Stimulated activated CD8-positive, alpha-beta memory T cell treated with anti-CD3 and anti-CD28 coated beads, Interleukin-4, amount 100 ng/mL, for 1 hour (primary cell): ENCODE measurements around the gene SH2D6.

Experiments used
- DNase-seq, 2 donors: peaks; one replicate each; pipeline ENCODE4 v3.0.0-alpha.2; 2020; ENCODE audit warnings: low read depth in 2 of 2, low spot score in 1 of 2

SH2D6 gene

DNA sequence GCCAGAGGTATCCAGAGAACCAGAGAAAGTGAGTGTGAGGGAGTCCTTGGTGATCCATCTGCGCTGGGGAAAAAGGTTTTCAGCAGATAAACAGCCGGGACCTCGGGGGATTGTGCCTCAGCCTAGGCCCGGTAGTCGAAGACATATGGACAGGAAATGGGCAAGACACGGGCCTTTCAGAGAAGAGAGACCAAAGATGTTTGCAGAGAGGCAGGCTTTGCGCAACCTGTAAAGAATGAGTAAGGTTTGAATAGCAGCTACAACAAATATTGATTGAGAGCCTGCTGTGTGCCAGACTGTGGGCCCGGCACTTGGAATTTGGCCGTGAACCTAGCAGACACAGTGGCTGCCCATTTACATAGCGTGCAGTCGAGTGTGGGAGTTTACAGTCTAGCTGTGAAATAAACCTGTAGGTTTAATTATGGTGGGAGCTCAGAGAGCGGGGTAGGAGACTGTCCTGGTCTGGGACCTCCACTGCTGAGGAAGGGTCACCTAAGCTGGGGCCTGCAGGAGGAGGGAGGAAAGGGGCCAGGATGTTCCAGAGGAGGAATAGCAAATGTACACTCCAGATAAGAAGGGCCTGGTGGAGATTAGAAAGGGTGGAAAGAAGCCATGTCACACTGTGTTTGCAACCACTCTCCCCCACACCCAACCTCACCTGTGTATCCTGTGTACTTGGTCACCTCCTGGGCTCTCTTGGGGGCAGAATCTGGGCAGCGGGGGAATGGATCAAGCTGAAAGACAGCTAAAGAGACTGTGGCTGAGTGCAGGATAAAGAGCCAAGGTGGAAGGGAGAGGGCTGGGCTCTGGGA, 3.0 kb downstream of the SH2D6 start:
- DNase-seq = no peak

DNA sequence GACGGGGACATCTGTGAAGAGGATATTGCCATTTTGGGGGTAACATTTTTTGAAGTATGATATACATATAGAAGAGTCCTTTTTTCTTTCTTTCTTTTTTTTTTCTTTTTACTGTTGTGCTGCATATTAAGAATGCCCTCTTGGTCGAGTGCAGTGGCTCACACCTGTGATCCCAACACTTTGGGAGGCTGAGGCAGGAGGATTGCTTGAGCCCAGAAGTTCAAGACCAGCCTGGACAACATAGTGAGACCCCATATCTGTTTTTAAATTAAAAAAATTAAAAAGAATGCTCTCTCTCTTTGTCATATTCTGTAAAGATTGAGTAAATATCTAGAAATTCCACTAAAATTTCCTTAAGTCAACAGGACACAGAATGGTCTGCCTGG, 3.6 kb downstream of the SH2D6 start:
- DNase-seq = no peak

DNA sequence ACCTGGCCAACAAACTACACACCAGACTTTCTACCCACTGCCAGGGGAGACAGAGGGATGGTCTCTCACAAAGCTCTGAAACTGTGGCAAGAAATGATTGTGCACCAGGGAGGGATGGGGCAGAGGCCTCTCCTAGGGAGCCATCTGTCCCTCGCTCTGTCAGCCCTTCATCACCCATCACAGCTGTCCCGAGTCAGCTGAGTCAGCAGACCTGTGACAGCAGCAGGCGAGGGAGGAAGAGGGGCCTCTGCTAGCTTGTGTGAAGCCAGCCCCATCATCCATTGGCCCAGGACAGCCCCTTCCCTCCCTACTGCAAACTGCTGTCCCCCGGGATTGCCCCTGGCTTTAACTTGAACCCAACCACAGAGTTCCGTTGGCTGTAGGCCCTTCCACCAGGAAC, 5.0 kb downstream of the SH2D6 start:
- DNase-seq = no peak

DNA sequence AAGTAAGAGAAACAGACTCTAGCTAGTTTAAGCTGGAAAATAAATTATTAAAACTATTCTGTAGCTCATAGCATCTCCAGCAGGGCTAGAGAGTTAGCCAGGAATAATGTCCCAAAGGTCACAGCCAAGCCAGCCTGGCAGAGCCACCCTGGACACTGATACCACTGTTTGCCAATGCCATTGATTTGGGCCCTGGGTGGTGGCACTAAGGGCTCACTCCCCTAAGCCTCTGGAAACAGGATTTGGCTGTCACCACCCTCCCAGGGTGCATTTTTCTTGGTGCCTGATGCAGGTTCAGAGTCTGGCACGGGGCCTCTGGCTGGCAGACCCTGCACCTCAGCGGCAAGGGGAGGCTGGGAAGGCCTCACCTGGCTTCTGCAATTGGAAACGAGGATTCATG, 7.1 kb downstream of the SH2D6 start:
- DNase-seq = no peak

DNA sequence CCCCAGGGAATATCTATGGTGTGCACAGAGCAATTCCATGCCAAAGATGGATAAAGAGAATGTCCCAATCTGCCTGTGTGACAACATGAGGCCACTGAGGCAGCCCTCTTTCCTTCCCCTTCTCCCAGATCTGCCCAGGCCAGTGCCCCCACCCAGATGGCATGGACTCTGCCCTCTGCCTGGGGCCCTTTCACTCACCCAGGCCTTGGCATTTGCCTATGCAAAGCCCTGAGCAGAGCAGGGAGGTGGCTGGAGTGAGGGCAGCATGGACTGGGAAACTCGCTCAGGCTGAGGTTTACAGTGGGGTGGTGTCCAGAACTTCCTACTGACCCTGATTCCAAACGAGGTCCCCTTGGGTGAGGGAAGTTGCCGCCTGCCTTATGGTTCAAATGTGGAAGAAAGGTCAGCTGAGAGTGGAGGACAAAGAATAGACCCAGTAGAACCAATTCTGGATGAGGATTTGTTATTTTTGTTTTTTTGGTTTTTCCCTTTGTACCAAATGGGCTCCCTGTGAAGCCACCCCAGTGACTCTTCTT, 8.9 kb downstream of the SH2D6 start:
- DNase-seq = no peak

DNA sequence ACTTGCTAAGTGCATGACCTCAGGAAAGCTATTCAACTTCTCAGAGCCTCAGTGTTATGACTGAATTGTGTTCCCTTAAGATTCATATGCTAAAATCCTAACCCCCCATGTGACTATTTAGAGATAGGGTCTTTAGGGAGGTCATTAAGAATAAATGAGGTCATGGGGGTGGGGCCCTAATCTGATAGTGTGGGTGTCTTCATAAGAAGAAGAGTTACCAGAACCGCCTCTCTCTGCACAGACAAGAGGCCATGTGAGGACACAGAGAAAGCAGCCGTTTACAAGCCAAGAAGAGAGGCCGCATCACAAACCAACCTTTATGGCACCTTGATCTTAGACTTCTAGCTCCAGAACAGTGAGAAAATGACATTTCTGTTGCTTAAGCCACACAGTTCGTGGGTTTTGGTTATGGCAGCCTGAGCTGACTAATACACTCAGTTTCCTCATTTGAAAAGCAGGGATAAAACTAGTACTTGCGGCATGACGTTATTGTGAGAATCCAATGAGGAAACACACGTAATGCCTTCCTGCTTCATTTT, 9.9 kb downstream of the SH2D6 start:
- DNase-seq = no peak

DNA sequence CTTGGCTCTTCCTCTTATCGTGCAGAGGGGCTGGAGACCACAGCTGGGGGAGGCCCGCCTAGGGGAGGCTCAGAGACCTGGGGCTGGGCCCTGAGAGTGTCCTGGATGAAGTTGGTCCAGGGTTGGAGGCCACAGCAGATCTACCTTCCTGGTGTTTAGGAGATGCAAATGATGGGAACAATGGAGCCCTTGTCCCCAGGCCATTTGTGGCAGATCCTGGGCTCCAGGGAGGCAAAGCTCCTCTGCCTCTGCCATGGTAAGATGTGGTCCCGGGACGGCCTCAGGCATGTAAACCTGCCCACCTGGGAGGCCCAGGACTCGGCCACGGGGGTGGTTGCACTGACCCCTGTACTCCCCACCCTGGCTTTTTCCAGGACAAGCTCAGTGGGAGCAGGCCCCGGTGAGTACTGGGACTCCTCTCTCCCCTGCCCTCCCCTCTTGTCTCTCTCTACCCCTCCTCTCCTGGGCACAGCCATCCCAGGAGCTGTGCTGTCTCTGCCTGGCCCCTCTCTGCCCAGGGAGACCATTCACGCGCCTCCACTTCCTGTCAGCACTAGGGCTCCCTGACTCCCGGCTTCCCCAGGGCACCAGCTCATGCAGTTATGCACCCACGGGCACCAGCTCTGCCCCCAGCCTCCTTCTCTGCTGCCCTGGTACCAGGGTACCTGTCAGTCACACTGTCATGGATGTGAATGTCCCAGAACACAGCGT, 10.9 kb downstream of the SH2D6 start:
- DNase-seq = no peak

DNA sequence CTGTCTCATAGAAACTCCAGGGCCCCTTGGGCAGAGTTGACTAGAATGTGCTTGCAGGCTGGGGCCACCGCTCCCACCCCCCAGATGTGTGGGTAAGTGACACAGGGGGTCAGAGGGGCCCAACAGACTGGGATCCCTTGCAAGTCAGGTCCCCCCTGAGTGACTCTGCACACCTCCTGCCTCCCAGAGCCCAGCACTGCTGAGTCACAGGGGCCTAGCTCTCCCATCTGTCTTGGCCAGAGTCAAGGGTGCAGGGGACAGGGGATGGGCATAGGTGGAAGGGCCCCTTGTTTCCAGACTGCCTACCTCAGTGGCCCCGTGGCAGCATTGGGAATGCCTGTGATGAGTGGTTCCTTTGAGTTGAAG, 11.4 kb downstream of the SH2D6 start:
- DNase-seq = no peak

DNA sequence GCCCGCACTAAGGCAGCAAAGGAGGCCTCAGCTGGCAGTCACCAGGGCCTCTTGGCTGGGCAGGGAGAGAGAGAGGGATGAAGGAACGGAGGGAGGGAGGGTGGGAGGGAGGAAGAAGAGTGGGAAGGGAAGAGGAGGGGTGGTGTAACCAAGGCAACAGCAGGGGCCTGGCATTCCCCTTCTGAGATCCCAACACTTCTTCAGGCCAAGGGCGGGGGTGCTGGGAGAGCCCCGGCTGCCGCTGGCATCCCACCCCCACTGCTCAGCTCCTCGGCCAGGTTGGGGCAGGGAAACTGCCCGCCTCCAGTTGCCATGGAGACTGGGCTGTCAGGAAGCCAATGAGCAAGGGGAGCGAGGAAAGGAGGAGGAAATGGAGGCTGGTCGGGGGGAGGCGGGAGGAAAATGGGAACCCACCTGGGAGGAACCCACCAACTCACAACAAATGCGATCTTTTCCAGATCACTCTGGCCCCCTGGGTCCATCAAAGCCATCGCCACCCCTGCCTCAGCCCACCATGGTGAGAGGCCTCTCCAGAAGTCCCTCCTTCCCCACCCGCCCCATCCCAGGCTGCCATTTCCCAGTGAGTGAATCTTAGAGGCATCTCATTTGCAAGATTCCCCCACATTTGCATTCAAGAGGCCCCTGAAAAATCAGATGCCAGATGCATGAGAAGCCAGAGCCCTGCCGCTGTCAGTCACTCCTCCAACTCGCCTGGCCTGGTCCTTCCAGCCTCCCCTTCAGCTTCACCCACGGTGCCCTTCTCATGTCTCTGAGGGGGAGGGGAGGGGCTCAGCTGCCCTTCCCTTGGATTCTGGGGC, 12.4 kb downstream of the SH2D6 start:
- no peak for DNase-seq

DNA sequence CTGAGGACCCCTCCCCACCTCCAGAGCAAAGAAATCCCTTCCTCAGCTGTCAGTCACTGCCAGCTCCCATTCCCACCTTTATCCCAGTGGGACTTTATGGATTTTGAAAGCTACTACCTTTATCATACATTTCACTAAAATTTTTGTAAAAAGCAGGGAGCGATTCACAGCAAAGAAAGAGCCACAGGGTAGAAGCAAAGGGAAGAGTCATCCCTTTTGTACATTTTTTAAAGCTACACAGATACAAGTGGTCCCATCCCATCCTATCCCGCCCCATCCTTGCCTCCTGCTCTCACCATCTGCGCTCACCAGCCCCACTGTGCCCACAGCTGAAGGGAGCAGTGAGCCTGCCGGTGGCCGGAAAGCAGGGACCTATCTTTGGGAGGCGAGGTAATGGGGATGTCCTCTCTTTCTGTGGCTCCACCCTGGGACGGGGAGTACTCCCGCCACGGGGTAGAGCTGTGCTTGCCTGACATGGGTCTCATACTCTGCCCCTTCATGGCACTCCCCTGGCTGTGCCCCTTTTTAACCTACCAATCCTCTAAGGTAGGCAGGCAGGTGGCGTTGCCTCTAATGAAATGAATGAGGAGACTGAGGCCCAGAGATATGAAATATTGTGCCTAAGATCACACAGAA, 13.2 kb downstream of the SH2D6 start:
- DNase-seq = no peak

DNA sequence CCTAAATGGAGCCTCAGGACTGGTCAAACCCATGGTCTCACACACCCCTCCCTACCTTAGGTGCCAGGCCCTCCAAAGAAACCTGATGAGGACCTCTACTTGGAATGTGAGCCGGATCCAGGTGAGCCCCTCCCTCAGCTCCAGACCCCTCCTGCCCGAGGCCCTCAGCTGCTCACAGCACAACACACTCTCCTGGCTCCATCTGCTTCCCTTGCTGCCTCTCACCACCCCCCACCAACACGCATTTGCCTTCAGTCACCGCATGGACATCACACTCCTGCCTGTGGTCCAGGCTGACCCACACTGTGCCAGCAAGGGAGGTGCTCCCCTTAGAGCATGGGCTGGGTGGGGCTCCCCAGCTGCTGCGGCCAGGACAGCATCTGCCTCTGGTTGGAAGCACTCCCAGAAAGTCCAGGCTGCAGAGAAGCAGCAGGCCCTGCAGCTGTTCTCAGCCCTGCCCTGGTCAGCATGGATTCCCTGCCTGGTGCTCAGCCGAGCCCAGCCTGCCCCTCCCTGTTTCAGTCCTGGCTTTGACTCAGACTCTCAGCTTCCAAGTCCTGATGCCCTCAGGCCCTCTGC, 15.1 kb downstream of the SH2D6 start:
- DNase-seq = no peak

DNA sequence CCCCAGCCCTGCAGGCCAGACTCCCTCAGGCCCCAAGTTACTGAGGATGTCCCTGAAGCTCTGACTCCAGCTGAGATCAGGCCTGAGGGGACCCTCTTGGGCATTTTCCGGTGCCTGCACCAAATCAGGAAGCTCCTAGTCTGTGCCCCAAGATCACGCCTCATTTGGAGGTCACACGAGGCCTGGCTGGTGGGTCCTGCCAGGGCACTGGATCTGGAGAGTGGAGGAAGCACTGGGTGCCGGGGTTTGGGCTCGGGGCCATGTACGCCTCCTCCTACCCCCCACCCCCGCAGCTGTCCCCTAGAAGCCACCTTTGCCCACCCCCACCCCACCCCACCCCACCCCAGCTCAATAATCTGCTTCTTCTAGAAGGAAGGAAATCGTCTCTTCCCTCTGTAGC, 16.2 kb downstream of the SH2D6 start:
- DNase-seq = no peak

DNA sequence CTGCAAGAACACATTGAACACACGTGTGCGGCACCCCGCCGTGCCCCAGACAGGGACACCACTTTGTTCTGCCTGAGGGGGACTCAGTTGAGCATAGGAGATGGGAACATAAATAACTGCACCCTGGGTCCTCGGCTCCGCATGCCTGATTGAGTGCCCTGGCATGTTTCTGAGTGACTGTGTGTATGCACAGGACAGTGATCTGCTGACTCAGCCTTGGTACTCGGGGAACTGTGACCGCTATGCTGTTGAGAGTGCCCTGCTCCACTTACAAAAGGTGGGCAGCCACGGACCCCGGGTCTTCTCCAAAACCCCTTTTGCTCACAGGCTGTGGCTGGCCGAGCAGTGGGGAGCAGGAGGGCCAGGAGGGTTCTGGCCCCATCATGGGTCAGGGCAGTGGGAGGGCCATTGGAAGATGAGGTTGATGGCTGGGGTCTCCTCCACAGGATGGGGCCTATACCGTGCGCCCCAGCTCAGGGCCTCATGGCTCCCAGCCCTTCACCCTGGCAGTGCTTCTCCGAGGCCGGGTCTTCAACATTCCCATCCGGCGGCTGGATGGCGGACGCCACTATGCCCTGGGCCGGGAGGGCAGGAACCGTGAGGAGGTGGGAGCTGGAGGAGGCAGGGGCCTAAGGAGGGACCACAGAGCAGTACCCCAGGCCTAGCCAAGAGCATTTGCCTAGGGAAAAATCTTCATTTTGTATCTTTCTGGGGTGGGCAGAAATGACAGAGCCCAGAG, 16.9 kb downstream of the SH2D6 start:
- DNase-seq = no peak

DNA sequence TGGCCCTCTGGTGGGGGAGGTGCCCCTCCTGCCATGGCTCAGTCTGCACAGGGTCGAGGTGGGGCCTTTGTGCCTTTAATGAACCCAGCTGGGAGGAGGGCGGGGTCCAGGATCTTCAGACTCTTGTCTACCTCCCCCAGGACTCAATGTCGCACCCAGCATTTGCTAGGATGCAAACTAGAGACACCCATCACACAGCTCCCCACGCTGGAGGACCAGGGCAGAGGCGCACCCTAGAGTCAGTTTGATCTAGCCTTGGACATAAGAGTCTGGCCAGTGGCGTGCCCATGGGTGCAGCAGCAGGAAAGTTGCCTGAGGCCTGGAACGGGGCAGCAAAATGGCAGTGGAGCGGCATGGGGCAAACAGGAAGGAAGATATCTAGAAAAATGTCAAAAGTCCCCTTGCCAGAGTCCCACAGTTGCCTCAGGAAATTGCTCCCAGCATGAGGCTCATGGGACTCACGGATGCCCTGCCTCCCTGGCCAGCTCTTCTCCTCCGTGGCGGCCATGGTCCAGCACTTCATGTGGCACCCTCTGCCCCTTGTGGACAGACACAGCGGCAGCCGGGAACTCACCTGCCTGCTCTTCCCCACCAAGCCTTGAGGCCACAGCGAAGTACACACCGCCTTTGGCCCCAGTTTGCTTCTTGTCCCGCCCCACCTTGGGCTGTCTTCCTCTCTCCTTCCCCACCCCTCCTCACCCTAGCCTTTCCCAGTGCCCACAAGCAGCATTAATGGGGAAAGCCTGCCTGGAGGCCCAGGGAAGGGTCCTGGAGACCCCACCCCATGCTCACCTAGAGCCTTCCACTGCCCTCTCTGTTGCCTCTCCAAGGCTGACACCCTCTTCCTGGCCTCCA, 17.7 kb downstream of the SH2D6 start:
- DNase-seq = no peak

DNA sequence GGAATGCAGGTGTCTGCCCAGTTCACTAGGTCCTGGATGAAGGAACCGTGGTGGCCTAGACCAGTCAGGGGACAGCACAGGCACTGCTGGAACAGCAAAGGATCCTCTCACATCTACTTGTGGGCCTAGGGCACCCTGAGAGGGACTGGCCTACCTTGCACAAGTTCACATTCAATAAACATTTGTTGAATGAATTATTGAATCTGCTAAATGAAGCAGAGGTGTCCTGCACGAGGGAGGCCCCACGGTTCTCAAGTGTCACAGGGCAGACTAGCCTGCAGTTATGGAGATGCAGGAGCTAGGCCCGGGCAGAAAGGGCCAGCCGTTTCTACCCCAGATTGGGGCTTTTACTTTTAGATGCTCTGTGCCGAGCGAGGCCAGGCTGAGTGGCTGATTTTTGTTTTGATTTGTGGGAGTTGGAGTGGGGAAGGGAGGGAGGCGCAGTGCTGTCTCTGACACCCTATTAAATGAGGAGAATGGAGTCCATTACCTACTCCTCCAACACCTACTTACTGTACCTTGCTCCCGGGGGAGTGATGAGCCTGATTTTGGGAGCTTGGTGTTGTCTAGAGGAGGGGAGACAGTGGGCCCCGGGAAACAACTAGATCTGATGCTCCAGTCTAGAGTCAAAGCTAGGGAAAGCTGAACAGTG, 18.4 kb downstream of the SH2D6 start:
- DNase-seq = no peak

DNA sequence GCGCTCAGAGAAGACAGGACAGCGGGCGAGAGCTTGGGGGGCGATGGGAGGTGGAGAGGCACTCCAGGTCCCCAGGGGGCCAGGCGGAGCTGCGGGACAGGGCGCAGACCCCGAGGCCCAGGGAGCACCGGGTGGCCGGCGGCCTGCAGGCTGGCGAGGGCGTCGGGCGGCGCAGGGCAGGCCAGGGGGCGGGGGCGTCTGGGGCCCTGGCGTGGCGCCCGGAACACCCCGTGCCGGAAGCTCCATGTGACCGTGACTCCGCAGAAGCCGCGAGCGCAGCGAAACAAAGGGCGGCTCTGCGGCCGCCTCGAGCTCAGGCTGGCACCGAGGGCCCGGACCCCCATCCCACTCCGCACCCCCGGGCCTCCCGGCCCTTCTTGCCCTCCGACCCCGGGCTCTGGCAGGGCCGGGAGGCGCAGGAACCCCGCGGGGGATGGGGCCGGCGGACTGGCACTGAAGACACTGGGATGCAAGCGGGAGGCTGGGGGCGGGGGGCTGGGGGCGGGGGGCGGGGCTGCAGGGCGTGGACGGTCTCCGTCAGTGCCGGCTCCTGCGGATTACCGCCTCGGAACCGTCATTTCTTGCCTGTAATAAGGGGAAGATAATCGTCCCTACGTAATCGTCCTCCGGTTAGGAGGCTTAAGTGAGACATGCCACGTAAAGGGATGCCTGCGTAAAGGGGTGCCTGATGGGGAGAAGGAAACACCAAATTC, 19.1 kb downstream of the SH2D6 start:
- DNase-seq = peak; percentile 40 to 44

DNA sequence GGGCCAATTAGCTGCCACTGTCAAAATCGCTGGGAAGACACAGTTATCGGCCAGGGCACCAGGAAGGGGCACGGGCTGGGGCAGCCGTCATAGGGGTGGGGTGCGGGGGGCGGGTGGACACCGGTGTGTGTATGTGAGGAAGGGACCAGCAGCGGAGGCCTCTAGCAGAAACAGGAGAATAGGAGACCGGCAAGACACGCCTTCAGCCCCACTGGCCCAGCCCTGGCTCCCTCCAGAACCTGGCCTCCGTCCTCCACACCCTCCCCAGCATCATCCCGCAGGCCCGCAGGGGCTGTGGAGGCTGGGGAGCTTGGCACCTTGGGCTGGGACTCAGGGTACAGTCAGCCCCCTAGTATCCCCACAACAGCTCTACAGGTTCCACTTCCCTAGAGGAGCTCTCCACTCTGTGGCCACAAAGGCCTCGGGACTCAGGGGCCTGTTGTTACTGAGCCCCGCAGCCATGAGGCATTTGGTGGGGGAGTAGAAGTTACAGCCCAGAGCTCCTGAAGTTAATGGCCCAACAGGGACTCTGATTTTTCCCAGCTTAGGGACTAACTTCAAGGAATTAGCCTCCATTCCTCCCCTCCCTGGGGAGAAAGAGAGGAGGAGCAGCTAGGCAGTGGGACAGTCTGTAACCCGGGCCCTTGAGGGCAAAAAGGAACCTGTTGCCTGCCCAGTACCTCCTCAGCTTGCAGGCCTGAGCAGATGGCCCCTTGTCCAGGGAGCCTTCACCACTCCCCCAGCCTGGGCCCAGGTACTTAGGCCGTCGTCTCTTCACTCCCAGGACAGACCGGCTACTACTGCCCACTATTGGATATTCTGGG, 19.9 kb downstream of the SH2D6 start:
- no peak for DNase-seq
